NCI-H345 (cell line): ENCODE measurements around the gene WDR93.

Experiments
- DNase-seq: peaks from one replicate; lab custom pipeline; 2025; lab: John Stamatoyannopoulos, UW

WDR93 gene

DNA sequence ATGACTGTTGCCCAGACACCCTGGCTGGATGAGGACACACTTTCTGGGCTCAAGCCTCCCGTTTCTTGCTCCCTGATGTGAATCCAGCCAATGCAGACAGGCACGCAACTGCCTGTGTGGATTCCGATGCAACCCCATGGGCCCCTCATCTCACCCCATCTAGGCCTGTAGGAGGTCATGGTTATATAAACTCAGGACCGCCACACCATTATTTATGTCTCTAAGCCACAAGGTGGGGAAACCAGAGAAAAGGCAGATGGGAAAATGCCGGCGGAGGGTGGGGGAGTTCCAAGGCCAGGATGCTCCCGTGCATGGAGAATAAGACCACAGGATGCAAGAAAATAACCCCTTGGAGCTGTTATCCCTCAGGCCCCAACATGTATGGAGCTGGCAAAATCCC, 58.4 kb downstream of the WDR93 start:
- no peak for DNase-seq

DNA sequence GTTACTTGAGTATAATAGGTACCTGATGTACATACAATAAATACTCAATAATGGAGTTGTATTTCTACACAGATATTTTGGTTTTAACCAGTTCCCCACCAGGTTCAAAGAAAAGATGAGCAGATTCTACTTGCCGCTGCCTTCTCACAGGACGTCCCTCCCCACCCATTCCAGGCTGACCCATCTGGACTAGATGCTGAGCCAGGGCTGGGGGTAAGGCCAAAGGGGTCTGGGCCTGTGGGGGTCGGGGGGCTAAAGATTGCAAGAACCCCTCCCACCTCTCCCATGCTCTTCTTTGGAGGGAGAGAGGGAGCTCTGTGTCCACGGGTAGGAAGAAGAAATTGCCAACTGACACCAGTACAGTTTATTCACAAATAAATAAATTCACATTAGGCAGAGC, 58.9 kb downstream of the WDR93 start:
- no peak for DNase-seq

DNA sequence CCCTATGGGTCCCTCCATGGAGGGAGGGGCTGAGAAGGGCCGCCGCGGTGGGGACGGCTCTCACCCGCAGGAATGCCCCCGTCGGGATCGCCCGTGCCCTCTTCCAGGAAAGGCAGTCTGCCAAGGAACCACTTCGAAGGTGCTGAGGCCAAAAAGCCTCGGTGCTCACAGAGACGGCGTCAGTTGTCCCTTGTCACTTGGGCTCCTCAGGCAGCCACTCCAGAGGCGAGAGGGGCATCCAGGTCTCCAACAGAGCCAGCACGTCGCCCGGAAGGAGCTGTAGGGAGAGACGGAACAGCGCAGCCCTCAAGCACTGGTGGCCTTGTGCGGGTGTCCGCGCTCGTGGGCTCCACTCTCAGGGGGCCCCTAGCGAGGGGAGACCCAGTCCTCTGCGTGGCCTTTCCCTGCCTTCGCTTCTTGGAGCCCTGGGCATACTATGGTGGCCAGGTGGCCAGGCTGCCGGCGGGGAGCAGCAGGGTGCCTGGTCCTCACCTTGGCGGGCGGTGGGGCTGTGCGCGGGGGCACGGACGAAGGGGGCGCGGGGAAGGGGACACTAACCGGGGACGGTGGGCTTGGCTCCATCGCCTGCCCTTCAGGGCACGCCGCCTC, 59.4 kb downstream of the WDR93 start:
- peak; percentile 15 for DNase-seq

DNA sequence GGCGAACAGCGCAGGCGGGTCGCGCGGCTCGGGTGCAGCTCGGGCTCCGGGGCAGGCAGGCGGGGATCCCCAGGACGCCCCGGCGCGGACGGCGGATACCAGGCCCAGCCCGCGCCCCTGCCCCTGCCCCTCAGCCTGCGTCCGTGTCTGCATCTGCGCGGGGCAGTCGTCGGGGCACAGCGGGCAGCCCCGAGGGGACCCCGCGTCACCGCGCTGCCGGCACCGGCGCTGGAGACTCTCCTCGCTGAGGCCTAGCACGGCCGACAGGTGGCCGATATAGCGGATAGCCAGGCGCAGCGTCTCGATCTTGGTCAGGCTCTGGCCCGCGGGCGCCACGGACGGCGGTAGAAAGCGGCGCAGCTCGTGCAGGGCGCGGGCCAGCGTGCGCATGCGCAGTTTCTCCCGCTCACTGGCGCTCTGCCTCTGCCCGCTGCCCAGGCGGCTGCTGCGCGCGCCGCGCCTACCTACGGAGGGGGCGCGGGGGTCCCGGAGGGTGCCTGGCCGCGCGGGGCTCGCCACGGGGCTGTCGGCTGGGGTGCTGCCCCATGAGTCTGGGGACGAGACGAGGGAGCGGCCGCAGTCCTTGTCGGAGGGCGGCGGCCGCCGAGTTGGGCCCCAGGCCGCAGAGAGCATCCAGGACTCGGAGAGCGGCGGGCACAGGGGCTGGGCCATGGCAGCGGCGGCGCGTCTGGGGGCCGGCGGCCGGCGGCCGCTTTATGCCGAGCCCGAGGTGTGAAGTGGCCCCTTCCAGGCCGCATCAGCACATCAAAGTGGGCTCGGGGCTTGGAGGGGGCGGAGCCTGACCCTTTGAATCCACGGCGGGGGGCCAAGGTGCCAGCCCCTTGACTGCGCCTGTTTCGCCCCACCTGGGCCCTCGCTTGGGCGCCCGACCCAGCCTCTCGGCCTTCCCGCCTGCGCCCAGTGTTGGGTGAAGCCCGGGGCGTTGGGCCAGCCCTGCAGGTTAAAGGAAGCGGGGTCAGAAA, 60.2 kb downstream of the WDR93 start, which contains the start of gene MESP1:
Gene MESP1, minus strand, starts transcription at position 690 of the 983 bp plus-strand sequence. Its CDS starts 18 bp downstream, at position 672.
- peak; percentile 87 for DNase-seq

DNA sequence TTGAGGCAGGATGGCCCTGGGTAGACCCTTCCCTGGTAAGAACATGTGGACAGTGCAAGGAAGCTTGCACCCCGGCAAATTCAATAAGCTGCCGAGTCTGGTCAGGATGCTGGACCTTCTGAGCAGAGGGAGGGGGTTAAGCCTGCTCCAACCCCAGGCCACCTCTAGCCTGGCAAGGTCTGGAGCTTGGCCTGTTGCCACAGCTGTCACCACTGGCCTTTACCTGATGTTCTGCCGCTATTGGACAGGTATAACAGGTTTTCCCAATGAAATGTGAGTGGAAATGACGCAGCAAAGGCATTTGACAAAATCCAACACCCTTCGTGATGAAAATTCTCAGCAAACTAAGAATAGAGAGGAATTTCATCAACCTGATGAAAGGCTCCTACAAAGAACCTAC, 61.1 kb downstream of the WDR93 start:
- DNase-seq, result no peak

DNA sequence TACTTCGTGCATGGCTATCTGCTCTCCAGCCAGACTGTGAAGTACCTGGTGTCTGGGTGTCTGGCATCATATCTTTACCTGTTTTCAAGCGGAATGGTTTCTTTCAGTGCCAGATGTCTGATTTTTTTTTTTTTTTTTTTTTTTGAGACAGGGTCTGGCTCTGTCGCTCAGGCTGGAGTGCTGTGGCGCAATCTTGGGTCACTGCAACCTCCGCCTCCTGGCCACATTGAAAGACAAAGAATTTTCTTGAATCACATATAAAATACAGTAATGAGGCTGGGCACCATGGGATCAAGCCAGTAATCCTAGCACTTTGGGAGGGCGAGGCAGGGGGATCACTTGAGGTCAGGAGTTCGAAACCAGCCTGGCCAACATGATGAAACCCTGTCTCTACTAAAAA, 63.2 kb downstream of the WDR93 start:
- DNase-seq, result no peak

DNA sequence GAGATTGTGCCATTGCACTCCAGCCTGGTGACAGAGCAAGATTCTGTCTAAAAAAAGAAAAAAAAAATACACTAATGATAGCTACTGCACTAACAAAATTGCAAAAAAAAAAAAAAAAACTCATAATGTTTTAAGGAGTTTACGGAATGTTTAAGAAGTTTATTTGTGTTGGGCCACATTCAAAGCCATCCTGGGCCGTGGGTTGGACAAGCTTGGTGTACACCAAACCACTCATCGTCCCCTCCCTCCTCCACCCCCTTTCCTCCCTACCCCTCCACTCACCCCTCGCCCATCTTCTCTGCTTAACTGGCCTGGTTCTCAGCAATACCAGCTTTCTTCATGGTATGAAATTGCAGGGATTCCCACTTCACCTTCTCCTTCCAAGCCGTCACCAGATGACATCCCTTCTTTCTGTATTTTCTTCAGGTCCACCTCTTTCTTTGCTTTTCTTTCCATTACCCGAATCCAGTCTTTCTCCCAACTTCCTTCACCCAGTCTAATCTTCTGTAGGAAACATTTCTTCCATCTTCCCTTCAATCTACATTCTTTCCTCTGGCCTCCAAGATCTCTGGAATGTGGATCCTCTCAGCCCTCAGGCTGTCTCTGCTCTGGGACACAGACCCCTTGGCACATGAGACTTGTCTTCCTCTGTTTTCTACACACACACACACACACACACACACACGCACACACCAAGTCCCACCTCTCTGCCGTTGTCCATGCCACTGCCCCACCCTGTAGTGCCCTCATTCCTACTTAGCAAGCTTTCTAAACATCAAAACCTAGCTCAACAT, 63.9 kb downstream of the WDR93 start:
- no peak for DNase-seq

DNA sequence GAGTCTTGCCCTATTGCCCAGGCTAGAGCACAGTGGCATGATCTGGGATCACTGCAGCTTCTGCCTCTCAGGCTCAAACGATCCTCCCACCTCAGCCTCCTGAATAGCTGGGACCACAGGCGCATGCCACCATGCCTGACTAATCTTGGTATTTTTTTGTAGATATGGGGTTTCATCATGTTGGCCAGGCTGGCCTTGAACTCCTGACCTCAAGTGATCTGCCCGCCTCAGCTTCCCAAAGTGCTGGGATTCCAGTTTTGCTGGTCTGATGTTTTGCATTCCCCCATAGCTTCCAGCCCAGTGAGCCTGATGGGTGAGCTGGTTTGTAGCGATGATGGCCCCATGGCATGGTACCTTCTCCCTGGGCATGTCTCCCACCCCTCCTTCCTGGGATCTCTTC, 65.1 kb downstream of the WDR93 start:
- DNase-seq, result no peak

DNA sequence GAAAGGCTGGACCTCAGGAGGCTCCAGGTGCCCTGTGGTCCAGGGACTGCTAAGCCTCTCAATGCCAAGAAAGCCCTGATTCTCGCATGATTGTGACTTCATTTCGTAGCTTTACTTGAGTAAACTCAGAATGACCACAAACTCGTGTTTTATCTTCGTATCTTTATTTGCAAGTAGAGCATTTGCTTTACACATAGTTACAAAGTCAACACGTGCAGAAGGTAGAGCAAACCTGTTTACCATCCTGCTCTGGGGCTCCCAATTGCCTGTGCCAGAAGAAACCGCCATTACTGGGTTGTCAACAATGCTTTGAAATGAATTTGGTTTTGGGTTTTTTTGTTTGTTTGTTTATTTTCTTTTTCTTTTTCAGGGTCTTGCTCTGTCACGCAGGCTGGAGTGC, 66.3 kb downstream of the WDR93 start:
- DNase-seq, result no peak

DNA sequence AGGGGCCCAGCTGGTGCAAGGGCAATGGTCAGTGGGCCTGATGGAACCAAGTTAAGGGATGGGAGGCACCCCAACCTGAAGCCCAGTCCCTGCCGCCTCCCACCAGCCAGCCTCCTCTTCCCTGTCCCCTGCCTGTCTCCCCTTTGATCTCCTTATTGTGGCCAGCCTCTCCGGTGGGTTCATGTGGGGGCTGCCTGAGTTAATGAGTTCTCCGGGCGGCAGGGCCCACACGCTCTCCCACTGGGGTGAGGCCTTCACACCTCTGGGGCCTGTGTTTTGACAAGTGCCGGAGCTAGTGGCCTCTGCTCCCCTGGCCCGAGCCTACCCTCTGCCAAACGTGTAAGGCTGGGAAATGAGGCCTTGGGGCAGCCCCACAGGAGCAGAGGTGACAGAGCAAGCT, 67.7 kb downstream of the WDR93 start:
- DNase-seq, result no peak

DNA sequence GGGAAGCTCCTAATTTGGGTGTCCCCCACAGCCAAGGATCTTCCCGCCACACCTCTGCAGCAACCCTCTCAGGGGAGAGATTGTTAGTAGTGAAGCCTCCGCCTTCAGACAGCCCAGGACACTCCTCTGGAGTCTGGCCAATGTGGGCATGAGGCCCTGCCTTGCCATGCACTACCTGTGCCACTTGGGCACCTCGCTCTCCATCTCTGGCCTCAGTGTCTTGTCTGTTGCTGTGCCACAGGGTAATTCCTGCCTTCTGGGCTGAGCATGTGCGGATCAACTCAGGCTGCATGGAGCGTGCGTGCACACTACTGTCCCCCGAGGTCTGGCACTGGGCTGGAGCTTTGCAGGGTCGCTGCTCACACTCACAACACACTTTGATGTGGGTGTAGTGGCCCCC, 68.4 kb downstream of the WDR93 start:
- no peak for DNase-seq

DNA sequence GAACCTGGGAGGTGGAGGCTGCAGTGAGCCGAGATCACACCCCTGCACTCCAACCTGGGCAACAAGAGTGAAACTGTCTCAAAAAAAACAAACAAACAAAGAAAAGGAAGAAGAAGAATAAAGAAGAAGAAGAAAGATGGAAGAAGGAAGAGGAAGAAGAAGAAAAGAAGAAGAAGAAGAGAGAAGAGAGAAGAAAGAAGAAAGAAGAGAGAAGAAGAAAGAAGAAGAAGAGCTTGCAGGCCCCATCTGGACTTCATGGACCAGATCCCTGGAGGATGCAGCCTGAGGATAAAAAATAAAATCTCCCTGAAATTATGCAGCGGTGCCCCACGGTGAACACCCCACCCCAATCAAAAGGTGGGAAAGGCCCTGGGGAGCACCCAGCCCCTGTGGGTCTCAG, 69.2 kb downstream of the WDR93 start:
- no peak for DNase-seq

DNA sequence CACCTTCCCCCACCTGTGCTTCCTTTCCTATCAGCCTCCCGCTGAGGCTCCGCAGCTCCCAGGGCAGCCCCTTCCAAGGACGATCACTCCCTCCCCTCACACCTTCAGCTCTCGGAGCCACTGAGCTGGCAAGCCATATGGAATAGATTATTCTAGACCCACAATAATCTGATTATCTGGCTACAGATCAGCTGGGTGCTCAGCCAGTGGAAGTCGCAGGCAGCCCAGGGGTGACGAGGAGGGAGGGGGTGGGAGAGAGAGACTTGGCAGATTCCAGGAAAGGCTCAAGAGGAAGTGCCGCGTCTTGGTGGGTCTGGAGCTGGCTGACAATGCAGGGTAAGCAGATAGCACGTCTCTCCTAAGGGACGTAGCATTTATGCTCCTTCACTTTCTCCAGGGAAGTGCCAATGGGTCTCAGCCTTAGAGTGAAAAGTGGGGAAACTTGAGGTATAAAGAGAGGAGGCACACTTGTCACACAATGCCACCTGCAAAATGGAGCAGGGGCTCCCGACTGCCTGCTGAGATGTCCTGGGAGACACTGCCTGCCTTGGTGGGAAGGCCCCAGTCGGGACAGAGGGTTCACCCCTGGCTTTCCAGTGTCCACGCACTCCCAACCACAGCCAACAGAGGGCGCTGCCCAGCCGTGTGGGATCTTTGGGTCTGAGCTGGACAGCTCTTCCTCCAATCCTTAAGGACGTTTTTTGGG, 69.8 kb downstream of the WDR93 start:
- peak; percentile 55 for DNase-seq

DNA sequence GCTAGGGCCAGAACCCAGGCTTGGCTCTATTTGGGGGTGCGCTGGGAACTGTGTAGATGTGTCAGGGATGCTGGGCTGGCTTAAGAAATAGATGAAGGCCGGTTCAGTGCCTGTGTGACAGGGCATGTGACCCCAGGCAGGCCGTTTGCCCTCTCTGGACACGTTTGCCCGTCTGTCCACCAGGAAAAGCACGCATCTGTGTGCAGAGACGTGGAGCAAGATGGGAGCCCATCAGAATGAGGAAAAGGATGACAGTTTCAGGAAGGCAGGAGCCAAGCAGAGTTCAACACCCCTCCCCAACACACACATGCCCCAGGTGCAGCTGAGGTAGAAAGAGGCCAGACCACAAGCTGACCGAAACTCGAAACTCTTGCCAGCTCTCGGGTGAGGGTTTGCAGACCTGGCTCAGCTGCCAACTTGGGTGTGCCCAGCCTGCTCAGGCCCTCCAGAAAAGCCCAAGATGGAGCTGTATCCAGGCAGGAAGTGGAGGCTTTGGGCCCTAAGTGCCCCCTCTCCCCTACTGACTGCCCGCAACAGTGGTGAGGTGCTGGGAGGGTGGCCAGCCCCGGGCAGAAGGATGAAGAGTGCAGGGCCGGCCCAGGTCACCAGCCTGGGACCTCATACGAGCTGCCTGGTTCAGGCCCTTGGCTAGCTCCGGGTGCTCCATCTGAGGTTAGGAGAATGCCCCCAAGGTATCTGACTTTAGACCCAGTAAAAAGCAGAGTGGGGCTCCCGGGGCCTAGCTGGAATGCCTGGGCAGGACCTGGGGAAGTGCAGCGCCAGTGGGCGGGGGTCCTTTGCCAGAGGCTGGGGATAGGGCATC, 70.6 kb downstream of the WDR93 start:
- no peak for DNase-seq

DNA sequence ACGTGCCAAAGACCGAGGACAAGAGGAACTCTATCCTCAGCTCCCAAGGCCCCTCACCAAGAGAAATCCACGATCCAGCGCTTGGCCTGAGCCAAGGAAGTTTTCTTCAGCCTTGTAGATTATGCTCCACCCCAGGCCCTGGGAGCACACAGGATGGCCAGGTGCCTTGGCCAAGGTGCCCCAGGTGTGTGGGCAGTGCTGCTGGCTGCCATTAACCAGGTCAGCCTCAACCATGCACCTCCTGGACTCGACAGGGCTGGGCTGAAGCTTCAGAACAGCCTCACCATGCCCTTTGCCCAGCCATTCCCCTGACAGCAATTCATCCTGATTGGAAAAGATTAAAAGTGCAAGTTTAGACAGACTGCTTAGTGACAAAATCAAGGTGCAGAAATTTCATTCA, 71.3 kb downstream of the WDR93 start:
- no peak for DNase-seq

DNA sequence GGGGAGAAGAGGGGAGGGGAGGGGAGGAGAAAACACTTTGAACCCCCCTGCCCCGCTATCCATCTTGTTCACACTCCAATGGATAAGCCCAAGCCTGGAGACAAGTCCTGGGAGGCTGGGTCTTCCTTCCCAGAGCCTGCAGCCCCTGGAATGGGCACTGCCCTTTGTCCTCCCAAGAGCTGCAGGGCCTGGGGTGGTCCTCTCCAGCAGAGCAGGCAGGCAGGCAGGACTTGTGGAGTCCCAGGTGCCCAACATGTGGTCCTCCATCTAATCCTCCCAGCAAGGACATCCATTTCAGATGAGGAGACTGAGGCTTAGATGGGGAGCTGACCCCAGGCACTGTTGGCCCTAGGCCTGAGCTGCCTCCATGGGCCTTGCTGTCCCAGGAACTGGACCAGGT, 75.1 kb downstream of the WDR93 start:
- no peak for DNase-seq

DNA sequence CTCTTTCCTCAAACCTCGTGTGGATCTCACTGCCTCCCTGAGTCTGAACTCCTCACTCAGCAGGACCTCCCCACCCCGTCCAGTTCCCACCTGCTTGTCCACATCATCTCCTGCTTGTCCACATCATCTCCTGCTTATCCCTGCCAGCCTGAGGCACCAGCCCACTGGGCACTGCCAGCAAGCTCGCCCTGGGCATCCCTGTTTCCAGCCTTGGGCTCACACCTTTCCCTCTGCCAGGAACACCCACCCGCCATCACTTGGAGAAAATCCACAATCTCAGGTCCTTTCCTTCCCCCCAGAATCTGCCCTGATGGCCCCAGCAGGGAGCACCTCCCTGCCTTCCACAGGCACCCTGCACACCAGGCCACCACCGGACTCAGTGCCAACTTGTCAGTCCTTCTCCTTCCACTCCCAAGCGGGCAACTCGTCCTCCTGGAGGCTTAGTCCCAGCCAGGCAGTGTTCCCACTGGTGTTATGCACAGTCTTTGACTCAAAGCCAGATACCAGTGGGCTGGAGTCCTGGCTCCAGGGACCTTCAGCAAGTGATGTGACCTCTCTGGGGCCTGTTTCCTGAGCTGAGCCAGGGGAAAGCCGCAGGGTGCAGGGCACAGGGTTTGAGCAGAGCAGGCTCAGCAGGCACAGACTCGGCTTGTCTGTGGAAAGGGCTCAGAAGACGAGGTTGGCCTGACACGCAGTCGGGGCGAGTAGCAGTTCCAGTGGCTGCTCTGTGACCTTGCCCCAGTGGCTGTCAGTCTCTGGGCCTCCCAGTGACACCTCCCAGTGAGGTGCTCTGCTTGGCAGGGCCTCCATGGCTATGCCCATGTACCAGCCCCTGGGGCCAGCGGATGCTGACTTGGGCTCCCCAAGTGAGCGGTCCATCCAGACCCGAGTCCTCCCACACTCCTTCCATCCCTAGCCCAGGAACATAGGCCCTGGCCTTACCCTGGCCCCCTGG, 76.0 kb downstream of the WDR93 start:
- DNase-seq, result no peak

DNA sequence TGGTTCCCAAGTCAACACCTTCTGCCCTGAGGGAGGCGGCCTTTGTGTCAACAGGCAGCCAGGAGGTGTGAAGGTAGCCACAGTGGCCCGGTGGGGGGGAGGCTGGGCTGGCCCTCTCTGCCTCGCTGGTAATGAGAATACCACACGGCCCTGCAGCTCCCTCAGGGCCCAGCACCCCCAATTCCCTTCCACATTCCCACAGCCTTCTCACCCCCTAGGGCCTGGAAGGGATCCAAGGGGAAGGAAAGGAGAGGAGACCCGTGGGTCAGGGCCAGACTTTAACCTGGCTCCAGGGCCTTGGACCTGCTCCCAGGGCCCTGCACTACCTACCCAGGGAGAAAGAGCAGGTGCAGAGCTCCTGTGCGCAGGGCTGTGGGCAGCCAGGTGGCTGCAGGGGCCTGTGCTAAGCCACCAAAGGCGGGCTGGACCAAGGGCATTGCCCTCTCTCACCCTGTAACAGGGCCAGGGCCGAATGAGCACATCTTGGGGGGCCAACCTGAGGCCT, 76.9 kb downstream of the WDR93 start:
- DNase-seq, result no peak

DNA sequence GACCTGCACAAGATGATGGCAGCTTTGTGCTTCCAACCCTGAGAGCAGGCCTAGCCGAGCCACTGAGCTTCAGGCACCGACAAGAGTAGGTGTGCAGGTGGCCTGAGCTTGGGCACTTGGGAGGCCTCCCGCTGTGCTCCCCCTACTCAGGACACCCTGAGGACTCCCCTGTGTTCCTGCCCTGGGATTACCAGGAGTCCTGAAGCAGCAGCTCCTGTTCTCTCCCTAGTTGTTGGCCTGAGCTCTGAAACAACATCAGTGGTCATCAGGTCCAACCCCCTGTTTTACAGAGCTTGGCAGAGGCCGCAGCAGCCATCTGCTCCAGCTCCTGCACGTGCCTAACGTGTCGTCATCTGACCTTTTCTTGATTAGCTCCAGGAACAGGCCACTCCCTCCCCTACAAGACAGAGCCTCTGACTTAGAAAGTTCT, 77.5 kb downstream of the WDR93 start:
- DNase-seq, result no peak

DNA sequence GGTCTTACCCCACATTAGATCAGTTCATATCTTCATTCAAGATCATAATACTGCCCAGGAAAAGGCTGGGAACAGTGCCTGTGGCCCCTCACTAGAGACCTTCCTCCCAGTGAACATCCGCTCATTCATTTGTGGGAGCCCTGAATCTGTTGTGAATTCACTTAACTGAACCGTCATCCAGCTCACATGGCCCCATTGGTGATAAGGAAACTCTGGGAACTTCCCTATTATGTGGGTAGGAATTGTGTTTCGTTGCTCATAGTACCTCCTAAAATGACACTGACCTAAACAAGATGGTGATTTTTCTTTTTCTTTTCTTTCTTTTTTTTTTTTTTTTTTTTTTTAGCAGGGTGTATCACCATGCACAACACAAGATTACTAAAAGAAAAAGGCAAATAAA, 78.8 kb downstream of the WDR93 start:
- DNase-seq, result no peak
